Testis (tissue), 2 donors: Measurements from ENCODE around the gene HSPA1L.

Experiments
- POLR2A ChIP-seq: fragments of 450-650 bp; IDR thresholded peaks from one replicate; pipeline ENCODE4 v1.6.1; 2017; ENCODE audit warnings: antibody characterized with exemption, mild to moderate bottlenecking, moderate library complexity
- TF ChIP-seq, protein P1 (sequence below), 3 experiments: fragments of 450-650 bp in 2 of 3; fragments of 200-600 bp in 1 of 3; sonication (generic) in 1 of 3; IDR thresholded peaks; one replicate each; pipeline ENCODE4 v1.5.1; 2016 to 2019; ENCODE audit warnings: antibody characterized with exemption in 3 of 3, mild to moderate bottlenecking in 2 of 3, moderate library complexity in 1 of 3

DNA sequence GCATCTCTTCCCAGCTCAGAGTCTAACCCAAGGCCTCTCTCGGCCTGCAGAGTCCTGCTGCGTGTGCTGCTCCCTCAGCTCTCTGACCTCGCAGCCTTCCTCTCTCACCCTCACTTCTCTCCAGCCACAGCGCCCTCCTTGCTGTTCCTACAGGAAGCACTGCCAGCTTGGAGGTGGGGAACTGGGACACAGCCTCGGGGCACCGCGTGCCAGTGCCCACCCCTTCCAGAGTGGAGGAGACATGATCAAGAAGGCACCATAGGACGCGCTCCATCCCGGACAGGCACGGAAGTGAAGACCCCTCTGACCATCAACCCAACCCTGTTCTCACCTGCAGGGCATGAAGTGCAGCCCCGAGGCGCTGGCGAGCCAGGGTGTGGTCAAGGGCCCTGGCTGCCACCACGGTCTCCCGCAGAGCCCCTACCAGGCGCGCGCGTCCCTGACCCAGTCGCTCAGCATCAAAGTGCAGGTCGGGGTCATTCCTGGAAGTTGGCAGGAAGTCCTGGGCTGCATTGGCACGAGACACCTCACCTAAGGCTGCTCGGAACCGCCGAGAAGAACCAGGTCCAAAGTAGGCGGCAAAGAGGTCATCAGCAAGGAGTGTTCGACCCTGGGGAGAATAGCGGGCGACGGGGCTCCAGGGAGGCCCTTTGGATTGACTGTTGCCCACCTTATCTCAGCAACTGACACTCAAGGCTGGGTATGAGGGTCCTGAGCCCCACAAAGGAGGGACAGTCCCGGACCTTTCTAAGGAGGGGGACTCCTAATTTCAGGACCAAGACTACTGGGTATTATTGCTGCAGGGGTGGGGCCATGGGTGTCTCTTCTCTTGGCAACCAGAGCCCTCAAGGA is 39.2 kb downstream of the HSPA1L start:
- TF ChIP-seq, protein P1, sequence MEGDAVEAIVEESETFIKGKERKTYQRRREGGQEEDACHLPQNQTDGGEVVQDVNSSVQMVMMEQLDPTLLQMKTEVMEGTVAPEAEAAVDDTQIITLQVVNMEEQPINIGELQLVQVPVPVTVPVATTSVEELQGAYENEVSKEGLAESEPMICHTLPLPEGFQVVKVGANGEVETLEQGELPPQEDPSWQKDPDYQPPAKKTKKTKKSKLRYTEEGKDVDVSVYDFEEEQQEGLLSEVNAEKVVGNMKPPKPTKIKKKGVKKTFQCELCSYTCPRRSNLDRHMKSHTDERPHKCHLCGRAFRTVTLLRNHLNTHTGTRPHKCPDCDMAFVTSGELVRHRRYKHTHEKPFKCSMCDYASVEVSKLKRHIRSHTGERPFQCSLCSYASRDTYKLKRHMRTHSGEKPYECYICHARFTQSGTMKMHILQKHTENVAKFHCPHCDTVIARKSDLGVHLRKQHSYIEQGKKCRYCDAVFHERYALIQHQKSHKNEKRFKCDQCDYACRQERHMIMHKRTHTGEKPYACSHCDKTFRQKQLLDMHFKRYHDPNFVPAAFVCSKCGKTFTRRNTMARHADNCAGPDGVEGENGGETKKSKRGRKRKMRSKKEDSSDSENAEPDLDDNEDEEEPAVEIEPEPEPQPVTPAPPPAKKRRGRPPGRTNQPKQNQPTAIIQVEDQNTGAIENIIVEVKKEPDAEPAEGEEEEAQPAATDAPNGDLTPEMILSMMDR (IDR thresholded peaks at IDR 0.05): no peak
- no peak for TF ChIP-seq POLR2A
